HepG2 (cell line): ENCODE results near the gene TUFM. TPM values are rescaled to one million over a fixed set of nuclear protein-coding genes. Genes with fewer than 3 reads are reported as not detected.

ENCODE experiments used
- CEBPG ChIP-seq: IDR thresholded peaks from 2 replicates; pipeline ENCODE4 v1.6.1; 2016
- ELF3 ChIP-seq: IDR thresholded peaks from 2 replicates; pipeline ENCODE4 v1.6.1; 2016; ENCODE audit warnings: missing genetic modification reagents, missing compliant biosample characterization
- GTF2F1 ChIP-seq: fragments of 150-350 bp; IDR thresholded peaks from 2 replicates; pipeline ENCODE4 v1.6.1; 2014; ENCODE audit warnings: low read length
- HMGA1 ChIP-seq: sonication (generic); formaldehyde crosslinking; conservative IDR thresholded peaks from 2 replicates; pipeline ENCODE4 v1.4.0; 2020; ENCODE audit warnings: missing genetic modification reagents
- HOXA5 ChIP-seq: sonication (generic); formaldehyde crosslinking; IDR thresholded peaks from 2 replicates; pipeline ENCODE4 v1.4.0; 2020; ENCODE audit warnings: missing genetic modification reagents
- MXD3 ChIP-seq: IDR thresholded peaks from 2 replicates; pipeline ENCODE4 v1.6.1; 2016; ENCODE audit warnings: mild to moderate bottlenecking, missing biosample characterization, missing genetic modification reagents
- NR1H2 ChIP-seq: sonication (generic); formaldehyde crosslinking; IDR thresholded peaks from 2 replicates; pipeline ENCODE4 v1.8.1; 2022; ENCODE audit warnings: low read depth, missing genetic modification reagents, borderline replicate concordance
- PAF1 ChIP-seq: IDR thresholded peaks from 2 replicates; pipeline ENCODE4 v1.6.1; 2016; ENCODE audit warnings: missing genetic modification reagents, missing compliant biosample characterization
- PAX8 ChIP-seq: sonication (generic); formaldehyde crosslinking; IDR thresholded peaks from 2 replicates; pipeline ENCODE4 v1.8.0; 2022; ENCODE audit warnings: mild to moderate bottlenecking, missing genetic modification reagents, borderline replicate concordance
- PITX1 ChIP-seq: sonication (generic); formaldehyde crosslinking; IDR thresholded peaks from 2 replicates; pipeline ENCODE4 v1.5.1; 2020; ENCODE audit warnings: mild to moderate bottlenecking, missing genetic modification reagents
- SMC3 ChIP-seq: IDR thresholded peaks from 2 replicates; pipeline ENCODE4 v1.6.1; 2011; ENCODE audit warnings: low read length, improper control_type of control experiment
- TGIF2 ChIP-seq: IDR thresholded peaks from 2 replicates; pipeline ENCODE4 v1.6.1; 2016; ENCODE audit warnings: control low read depth, missing compliant biosample characterization
- ZBTB21 ChIP-seq: sonication (generic); formaldehyde crosslinking; IDR thresholded peaks from 2 replicates; pipeline ENCODE4 v1.4.0; 2020; ENCODE audit warnings: missing genetic modification reagents
- ZFYVE20 ChIP-seq: sonication (generic); formaldehyde crosslinking; IDR thresholded peaks from 2 replicates; pipeline ENCODE4 v1.8.0; 2023; ENCODE audit warnings: low read depth, mild to moderate bottlenecking, moderate library complexity, missing genetic modification reagents, borderline replicate concordance
- ZNF292 ChIP-seq: sonication (generic); formaldehyde crosslinking; IDR thresholded peaks from 2 replicates; pipeline ENCODE4 v1.8.1; 2022; ENCODE audit warnings: mild to moderate bottlenecking, low read depth, missing genetic modification reagents, borderline replicate concordance
- ZNF513 ChIP-seq: sonication (generic); formaldehyde crosslinking; conservative IDR thresholded peaks from 2 replicates; pipeline ENCODE4 v1.5.0; 2020; ENCODE audit warnings: missing genetic modification reagents
- ZNF652 ChIP-seq: IDR thresholded peaks from 2 replicates; pipeline ENCODE4 v1.6.1; 2016; ENCODE audit warnings: low read depth, borderline replicate concordance
- ZNF674 ChIP-seq: sonication (generic); formaldehyde crosslinking; IDR thresholded peaks from 2 replicates; pipeline ENCODE4 v1.5.0; 2020; ENCODE audit warnings: low read depth, mild to moderate bottlenecking, missing genetic modification reagents
- ZNF704 ChIP-seq: sonication (generic); formaldehyde crosslinking; IDR thresholded peaks from 2 replicates; pipeline ENCODE4 v1.8.1; 2023; ENCODE audit warnings: mild to moderate bottlenecking, inconsistent platforms, moderate library complexity, missing genetic modification reagents, borderline replicate concordance
- ZNF720 ChIP-seq: sonication (generic); formaldehyde crosslinking; IDR thresholded peaks from 2 replicates; pipeline ENCODE4 v1.4.0; 2020; ENCODE audit warnings: missing genetic modification reagents
- ZNF891 ChIP-seq: sonication (generic); formaldehyde crosslinking; IDR thresholded peaks from 2 replicates; pipeline ENCODE4 v1.5.0; 2020; ENCODE audit warnings: mild to moderate bottlenecking, missing genetic modification reagents
- polyA plus RNA-seq, 8 experiments: library from polyadenylated mRNA; depleted of rRNA in 3 of 8; stranded (reverse) in 7 of 8; unstranded in 1 of 8; fragments of >200 nt; fragmentation: Illumina TruSeq in 4 of 8; extraction: Trizol in 4 of 8; gene quantifications; 2 replicates each; pipeline versions ENCODE4 v1.2.1 to v1.2.3, GENCODE V29; 2011 to 2016; ENCODE audit warnings: low read depth in 4 of 8, missing spikeins in 1 of 8, mixed read lengths in 1 of 8; ENCODE audit not compliant: insufficient read depth in 1 of 8
- total RNA-seq, 5 experiments: library from RNA; depleted of rRNA; stranded (reverse); fragments of >200 nt; fragmentation: Illumina TruSeq; extraction: Trizol; gene quantifications; 2 replicates each; pipeline ENCODE4 v1.2.3, GENCODE V29; 2016; ENCODE audit warnings: low read depth in 1 of 5

Gene TUFM
- total and polyA plus RNA-seq, 2 of the 13 experiments (the other 11 are each of a cell fraction or from before 2014, with no cell fraction given): 206 to 298 TPM

GRCh38 chr16:28846080-28846932, at the start of gene TUFM (continued):
- no peak; the same call in 1 of the 2 replicates for TF ChIP-seq ZNF513 (CRISPR knock-in tag)
- peak; percentile 69; the same call in 1 of the 2 replicates for TF ChIP-seq ZNF704 (CRISPR knock-in tag)
- TF ChIP-seq ZBTB21 (CRISPR knock-in tag): peak; percentile 97
- peak; percentile 98 for TF ChIP-seq HOXA5
- TF ChIP-seq ZNF292 (CRISPR knock-in tag): peak; percentile 25; the same call in 1 of the 2 replicates
- TF ChIP-seq HMGA1: no peak
- no peak for TF ChIP-seq ZNF720
- peak; percentile 53; the same call in 1 of the 2 replicates for TF ChIP-seq ZNF891 (CRISPR knock-in tag)
- TF ChIP-seq NR1H2 (CRISPR knock-in tag): no peak
- TF ChIP-seq ELF3 (CRISPR knock-in tag): peak; percentile 92
- TF ChIP-seq ZNF652 (CRISPR knock-in tag): peak; percentile 25; the same call in 1 of the 2 replicates
- no peak for TF ChIP-seq PAF1 (CRISPR knock-in tag)
- TF ChIP-seq ZFYVE20 (CRISPR knock-in tag): no peak
- TF ChIP-seq MXD3: peak; percentile 43; the same call in 1 of the 2 replicates
- 0 out of 2 replicates have a peak, but pooled peaks have one; percentile 55 for TF ChIP-seq ZNF674 (CRISPR knock-in tag)
- TF ChIP-seq GTF2F1: no peak
- TF ChIP-seq PITX1 (CRISPR knock-in tag): peak; percentile 84; the same call in 1 of the 2 replicates
- TF ChIP-seq PAX8 (CRISPR knock-in tag): no peak
- TF ChIP-seq CEBPG (CRISPR knock-in tag): peak; percentile 16; the same call in 1 of the 2 replicates
- peak; percentile 94 for TF ChIP-seq TGIF2 (CRISPR knock-in tag)
- peak; percentile 13; the same call in 1 of the 2 replicates for TF ChIP-seq SMC3
